ENCODE data around the gene POLR1F. TPM values are rescaled to one million over a fixed set of nuclear protein-coding genes. Genes with fewer than 3 reads are reported as not detected.

POLR1F gene
- total and polyA plus RNA-seq, 2 experiments from 2014 or later = 35.2 to 99.9 TPM

DNA sequence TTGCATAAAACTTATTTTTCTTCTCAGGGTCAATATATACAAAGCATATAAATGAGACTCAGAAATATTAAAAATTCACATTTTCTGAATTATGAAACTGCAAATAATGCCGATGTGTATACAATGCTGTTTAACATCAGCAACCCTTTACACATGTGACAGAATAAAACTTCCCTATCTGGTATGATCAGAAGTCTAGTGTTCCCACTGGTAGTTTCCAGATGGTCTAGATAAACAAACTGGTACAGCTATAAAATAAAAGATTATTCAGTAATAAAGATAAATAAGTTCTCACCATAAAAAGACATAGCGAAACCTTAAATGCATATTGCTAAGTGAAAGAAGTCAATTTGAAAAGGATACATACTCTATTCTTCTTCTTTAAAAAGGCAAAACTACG is 7.9 kb downstream of the POLR1F start:
- Mint-ChIP-seq H3K9me3 (no peaks in the 10 kb centered on the region), H3K27ac (no peak overlapping the region), H3K4me3 (no peak overlapping the region), H3K27me3 (ENCODE audit: insufficient read depth, low read depth, poor library complexity) (no peaks in the 10 kb centered on the region), H3K4me1 (peaks cover 5% of the 10 kb centered on the region), H3K36me3 (ENCODE audit: low read depth) (peaks cover 13% of the 10 kb centered on the region; the same call in 2 of the 3 replicates)
- TF ChIP-seq NANOG (IDR thresholded peaks at IDR 0.05; ENCODE audit: borderline replicate concordance) (no peak), POLR2AphosphoS5 (IDR thresholded peaks at IDR 0.05; ENCODE audit: low read depth) (no peak), EZH2phosphoT487 (IDR thresholded peaks at IDR 0.05; ENCODE audit: unreplicated experiment) (no peak), ZNF331 (CRISPR knock-in tag; IDR thresholded peaks at IDR 0.05; ENCODE audit: low read depth) (no peak), ZNF114 (CRISPR knock-in tag; IDR thresholded peaks at IDR 0.05) (no peak), CREB1 (CRISPR knock-in tag; IDR thresholded peaks at IDR 0.05; ENCODE audit: low read depth) (no peak), JUNB (IDR thresholded peaks at IDR 0.05; ENCODE audit: unreplicated experiment) (no peak), STAT1 (IDR thresholded peaks at IDR 0.05; ENCODE audit: unreplicated experiment) (no peak), EZH2 (IDR thresholded peaks at IDR 0.05; ENCODE audit: low read depth, unreplicated experiment) (no peak)
- TF ChIP-seq, protein P1, sequence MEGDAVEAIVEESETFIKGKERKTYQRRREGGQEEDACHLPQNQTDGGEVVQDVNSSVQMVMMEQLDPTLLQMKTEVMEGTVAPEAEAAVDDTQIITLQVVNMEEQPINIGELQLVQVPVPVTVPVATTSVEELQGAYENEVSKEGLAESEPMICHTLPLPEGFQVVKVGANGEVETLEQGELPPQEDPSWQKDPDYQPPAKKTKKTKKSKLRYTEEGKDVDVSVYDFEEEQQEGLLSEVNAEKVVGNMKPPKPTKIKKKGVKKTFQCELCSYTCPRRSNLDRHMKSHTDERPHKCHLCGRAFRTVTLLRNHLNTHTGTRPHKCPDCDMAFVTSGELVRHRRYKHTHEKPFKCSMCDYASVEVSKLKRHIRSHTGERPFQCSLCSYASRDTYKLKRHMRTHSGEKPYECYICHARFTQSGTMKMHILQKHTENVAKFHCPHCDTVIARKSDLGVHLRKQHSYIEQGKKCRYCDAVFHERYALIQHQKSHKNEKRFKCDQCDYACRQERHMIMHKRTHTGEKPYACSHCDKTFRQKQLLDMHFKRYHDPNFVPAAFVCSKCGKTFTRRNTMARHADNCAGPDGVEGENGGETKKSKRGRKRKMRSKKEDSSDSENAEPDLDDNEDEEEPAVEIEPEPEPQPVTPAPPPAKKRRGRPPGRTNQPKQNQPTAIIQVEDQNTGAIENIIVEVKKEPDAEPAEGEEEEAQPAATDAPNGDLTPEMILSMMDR (conservative IDR thresholded peaks at IDR 0.05; ENCODE audit: low read depth in 2 of 2) = no peak
- TF ChIP-seq, protein P2, sequence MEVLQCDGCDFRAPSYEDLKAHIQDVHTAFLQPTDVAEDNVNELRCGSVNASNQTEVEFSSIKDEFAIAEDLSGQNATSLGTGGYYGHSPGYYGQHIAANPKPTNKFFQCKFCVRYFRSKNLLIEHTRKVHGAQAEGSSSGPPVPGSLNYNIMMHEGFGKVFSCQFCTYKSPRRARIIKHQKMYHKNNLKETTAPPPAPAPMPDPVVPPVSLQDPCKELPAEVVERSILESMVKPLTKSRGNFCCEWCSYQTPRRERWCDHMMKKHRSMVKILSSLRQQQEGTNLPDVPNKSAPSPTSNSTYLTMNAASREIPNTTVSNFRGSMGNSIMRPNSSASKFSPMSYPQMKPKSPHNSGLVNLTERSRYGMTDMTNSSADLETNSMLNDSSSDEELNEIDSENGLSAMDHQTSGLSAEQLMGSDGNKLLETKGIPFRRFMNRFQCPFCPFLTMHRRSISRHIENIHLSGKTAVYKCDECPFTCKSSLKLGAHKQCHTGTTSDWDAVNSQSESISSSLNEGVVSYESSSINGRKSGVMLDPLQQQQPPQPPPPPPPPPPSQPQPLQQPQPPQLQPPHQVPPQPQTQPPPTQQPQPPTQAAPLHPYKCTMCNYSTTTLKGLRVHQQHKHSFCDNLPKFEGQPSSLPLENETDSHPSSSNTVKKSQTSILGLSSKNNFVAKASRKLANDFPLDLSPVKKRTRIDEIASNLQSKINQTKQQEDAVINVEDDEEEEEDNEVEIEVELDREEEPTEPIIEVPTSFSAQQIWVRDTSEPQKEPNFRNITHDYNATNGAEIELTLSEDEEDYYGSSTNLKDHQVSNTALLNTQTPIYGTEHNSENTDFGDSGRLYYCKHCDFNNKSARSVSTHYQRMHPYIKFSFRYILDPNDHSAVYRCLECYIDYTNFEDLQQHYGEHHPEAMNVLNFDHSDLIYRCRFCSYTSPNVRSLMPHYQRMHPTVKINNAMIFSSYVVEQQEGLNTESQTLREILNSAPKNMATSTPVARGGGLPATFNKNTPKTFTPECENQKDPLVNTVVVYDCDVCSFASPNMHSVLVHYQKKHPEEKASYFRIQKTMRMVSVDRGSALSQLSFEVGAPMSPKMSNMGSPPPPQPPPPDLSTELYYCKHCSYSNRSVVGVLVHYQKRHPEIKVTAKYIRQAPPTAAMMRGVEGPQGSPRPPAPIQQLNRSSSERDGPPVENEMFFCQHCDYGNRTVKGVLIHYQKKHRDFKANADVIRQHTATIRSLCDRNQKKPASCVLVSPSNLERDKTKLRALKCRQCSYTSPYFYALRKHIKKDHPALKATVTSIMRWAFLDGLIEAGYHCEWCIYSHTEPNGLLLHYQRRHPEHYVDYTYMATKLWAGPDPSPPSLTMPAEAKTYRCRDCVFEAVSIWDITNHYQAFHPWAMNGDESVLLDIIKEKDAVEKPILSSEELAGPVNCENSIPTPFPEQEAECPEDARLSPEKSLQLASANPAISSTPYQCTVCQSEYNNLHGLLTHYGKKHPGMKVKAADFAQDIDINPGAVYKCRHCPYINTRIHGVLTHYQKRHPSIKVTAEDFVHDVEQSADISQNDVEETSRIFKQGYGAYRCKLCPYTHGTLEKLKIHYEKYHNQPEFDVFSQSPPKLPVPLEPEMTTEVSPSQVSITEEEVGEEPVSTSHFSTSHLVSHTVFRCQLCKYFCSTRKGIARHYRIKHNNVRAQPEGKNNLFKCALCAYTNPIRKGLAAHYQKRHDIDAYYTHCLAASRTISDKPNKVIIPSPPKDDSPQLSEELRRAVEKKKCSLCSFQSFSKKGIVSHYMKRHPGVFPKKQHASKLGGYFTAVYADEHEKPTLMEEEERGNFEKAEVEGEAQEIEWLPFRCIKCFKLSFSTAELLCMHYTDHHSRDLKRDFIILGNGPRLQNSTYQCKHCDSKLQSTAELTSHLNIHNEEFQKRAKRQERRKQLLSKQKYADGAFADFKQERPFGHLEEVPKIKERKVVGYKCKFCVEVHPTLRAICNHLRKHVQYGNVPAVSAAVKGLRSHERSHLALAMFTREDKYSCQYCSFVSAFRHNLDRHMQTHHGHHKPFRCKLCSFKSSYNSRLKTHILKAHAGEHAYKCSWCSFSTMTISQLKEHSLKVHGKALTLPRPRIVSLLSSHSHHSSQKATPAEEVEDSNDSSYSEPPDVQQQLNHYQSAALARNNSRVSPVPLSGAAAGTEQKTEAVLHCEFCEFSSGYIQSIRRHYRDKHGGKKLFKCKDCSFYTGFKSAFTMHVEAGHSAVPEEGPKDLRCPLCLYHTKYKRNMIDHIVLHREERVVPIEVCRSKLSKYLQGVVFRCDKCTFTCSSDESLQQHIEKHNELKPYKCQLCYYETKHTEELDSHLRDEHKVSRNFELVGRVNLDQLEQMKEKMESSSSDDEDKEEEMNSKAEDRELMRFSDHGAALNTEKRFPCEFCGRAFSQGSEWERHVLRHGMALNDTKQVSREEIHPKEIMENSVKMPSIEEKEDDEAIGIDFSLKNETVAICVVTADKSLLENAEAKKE (CRISPR knock-in tag; IDR thresholded peaks at IDR 0.05) = no peak
- TF ChIP-seq, protein P3, sequence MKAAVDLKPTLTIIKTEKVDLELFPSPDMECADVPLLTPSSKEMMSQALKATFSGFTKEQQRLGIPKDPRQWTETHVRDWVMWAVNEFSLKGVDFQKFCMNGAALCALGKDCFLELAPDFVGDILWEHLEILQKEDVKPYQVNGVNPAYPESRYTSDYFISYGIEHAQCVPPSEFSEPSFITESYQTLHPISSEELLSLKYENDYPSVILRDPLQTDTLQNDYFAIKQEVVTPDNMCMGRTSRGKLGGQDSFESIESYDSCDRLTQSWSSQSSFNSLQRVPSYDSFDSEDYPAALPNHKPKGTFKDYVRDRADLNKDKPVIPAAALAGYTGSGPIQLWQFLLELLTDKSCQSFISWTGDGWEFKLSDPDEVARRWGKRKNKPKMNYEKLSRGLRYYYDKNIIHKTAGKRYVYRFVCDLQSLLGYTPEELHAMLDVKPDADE (IDR thresholded peaks at IDR 0.05) = no peak
- TF ChIP-seq, protein P4, sequence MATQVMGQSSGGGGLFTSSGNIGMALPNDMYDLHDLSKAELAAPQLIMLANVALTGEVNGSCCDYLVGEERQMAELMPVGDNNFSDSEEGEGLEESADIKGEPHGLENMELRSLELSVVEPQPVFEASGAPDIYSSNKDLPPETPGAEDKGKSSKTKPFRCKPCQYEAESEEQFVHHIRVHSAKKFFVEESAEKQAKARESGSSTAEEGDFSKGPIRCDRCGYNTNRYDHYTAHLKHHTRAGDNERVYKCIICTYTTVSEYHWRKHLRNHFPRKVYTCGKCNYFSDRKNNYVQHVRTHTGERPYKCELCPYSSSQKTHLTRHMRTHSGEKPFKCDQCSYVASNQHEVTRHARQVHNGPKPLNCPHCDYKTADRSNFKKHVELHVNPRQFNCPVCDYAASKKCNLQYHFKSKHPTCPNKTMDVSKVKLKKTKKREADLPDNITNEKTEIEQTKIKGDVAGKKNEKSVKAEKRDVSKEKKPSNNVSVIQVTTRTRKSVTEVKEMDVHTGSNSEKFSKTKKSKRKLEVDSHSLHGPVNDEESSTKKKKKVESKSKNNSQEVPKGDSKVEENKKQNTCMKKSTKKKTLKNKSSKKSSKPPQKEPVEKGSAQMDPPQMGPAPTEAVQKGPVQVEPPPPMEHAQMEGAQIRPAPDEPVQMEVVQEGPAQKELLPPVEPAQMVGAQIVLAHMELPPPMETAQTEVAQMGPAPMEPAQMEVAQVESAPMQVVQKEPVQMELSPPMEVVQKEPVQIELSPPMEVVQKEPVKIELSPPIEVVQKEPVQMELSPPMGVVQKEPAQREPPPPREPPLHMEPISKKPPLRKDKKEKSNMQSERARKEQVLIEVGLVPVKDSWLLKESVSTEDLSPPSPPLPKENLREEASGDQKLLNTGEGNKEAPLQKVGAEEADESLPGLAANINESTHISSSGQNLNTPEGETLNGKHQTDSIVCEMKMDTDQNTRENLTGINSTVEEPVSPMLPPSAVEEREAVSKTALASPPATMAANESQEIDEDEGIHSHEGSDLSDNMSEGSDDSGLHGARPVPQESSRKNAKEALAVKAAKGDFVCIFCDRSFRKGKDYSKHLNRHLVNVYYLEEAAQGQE (IDR thresholded peaks at IDR 0.05; ENCODE audit: unreplicated experiment) = no peak
- H2AFZ ChIP-seq = no peak overlapping the region
- DNase-seq (ENCODE audit: low spot score) = no peak
- H3K79me2 ChIP-seq (replicated peaks; ENCODE audit: insufficient read depth) = peaks cover 52% of the 10 kb centered on the region
- peaks cover 4% of the 10 kb centered on the region; the same call in 1 of the 2 replicates for H3K36me3 ChIP-seq (ENCODE audit: insufficient read depth)
- no peaks in the 10 kb centered on the region for H3F3A ChIP-seq (replicated peaks; ENCODE audit: low read depth)
- no peak for ATAC-seq
- no peaks in the 10 kb centered on the region for H3K4me1 ChIP-seq (ENCODE audit: insufficient read depth)
- no peaks in the 10 kb centered on the region for H3K27me3 ChIP-seq (ENCODE audit: insufficient read depth)
- no peak overlapping the region for H3K4me2 ChIP-seq
- H3K27ac ChIP-seq (ENCODE audit: low read depth) = no peak overlapping the region
- H3K9me2 ChIP-seq (ENCODE audit: insufficient read depth) = no peaks in the 10 kb centered on the region
- peaks cover 7% of the 10 kb centered on the region; the same call in 1 of the 2 replicates for H4K20me1 ChIP-seq (replicated peaks; ENCODE audit: insufficient read depth)
- H3K4me3 ChIP-seq = no peak overlapping the region
